ENCODE data around the gene ARL15. TPM values are rescaled to one million over a fixed set of nuclear protein-coding genes. Genes with fewer than 3 reads are reported as not detected.

ARL15 gene
- total and polyA plus RNA-seq, 2 of the 4 experiments (the other 2 are of a cell fraction) = 7.3 to 19.2 TPM

- no peak overlapping the region for H2AK5ac ChIP-seq (ENCODE audit: low read depth, low read length)
- TF ChIP-seq MXI1 (IDR thresholded peaks at IDR 0.05; ENCODE audit: borderline replicate concordance, low read depth, low read length) = no peak
- no peak for TF ChIP-seq BHLHE40 (IDR thresholded peaks at IDR 0.05; ENCODE audit: low read depth, low read length)
- TF ChIP-seq RAD21 (IDR thresholded peaks at IDR 0.05; ENCODE audit: low read length) = no peak
- no peaks in the 10 kb centered on the region for H3K36me3 ChIP-seq (ENCODE audit: control insufficient read depth, insufficient read depth, low read length)
- no peak overlapping the region for H4K91ac ChIP-seq (ENCODE audit: insufficient read depth, low read depth, low read length)
- no peak for DNase-seq
- no peak overlapping the region for H2AFZ ChIP-seq (replicated peaks; ENCODE audit: low read length, poor library complexity)
- H3K79me1 ChIP-seq (ENCODE audit: low read depth in 1 of 2, low read length in 2 of 2) = no peaks in the 10 kb centered on the region
- H2BK15ac ChIP-seq (ENCODE audit: low read depth, low read length) = no peak overlapping the region
- no peaks in the 10 kb centered on the region for H4K20me1 ChIP-seq (ENCODE audit: insufficient read depth, low read length)
- no peak overlapping the region for H2BK120ac ChIP-seq (ENCODE audit: low read depth, low read length)
- ChIA-PET POLR2A (ENCODE audit: unreplicated experiment) (no interaction called here), CTCF (no interaction called here)
- ATAC-seq (ENCODE audit: low read depth) = no peak
- H3K4me3 ChIP-seq (ENCODE audit: insufficient read depth, low read depth, low read length) = no peak overlapping the region
- no CpG with 5 or more reads among the region's 1 CpG for WGBS, 2 experiments (ENCODE audit: extremely low coverage in 2 of 2, insufficient read length in 1 of 2)
- no peaks in the 10 kb centered on the region for H3K27me3 ChIP-seq (ENCODE audit: control insufficient read depth, insufficient read depth, low read length)
- H3K27ac ChIP-seq (ENCODE audit: insufficient read depth, low read length) = no peak overlapping the region
- intact Hi-C loops (cut with micrococcal nuclease) (loop anchor here (10.0 kb wide), 1 partner anchor 430 kb away; the partner anchor contains the start of gene FST), in situ Hi-C loops (cut with MboI; ENCODE audit: low sequenced_read_pairs) (no loop called here), dilution Hi-C loops (cut with HindIII; ENCODE audit: low sequenced_read_pairs, unreplicated experiment) (no loop called here)
- BruUV-seq (replicated peaks) = no TSS peak
- H2BK20ac ChIP-seq (ENCODE audit: low read depth, low read length) = no peak overlapping the region
- H3K23ac ChIP-seq (ENCODE audit: low read depth, low read length) = no peak overlapping the region
- H3K9ac ChIP-seq (ENCODE audit: low read depth, low read length) = no peak overlapping the region
- no peaks in the 10 kb centered on the region for H3K9me1 ChIP-seq (ENCODE audit: insufficient read depth, low read length)
- no peak overlapping the region for H4K5ac ChIP-seq (ENCODE audit: low read depth, low read length)
- H4K8ac ChIP-seq (ENCODE audit: low read depth in 2 of 2, low read length in 2 of 2) = no peak overlapping the region
- H3K14ac ChIP-seq (replicated peaks; ENCODE audit: low read depth, low read length) = no peak overlapping the region
- H3K4me1 ChIP-seq (ENCODE audit: control insufficient read depth, insufficient read depth, low read length) = peaks cover 4% of the 10 kb centered on the region; the same call in 1 of the 2 replicates
- H3K18ac ChIP-seq (ENCODE audit: low read depth, low read length) = no peak overlapping the region
- no peak overlapping the region for H3K56ac ChIP-seq (ENCODE audit: extremely low read depth, insufficient read depth, low read length)
- H2AK9ac ChIP-seq (replicated peaks; ENCODE audit: low read depth, low read length, poor library complexity) = no peak overlapping the region
- H3K4me2 ChIP-seq (ENCODE audit: low read depth, low read length) = no peak overlapping the region
- no peaks in the 10 kb centered on the region for H3K9me3 ChIP-seq (ENCODE audit: control insufficient read depth, insufficient read depth, low read length)
- H2BK5ac ChIP-seq (ENCODE audit: low read depth, low read length, poor library complexity, severe bottlenecking) = no peak overlapping the region
- no peak overlapping the region for H3K4ac ChIP-seq (ENCODE audit: low read depth, low read length)
Measured at GRCh38 chr5:53915120-53915519, 395.3 kb downstream of the ARL15 start.
